K562 (cell line): ENCODE results near the gene CAV1. TPM values are rescaled to one million over a fixed set of nuclear protein-coding genes. Genes with fewer than 3 reads are reported as not detected.
A peak's percentile ranks its signal among the peaks of the same experiment; 100 is the strongest.

Experiments used
- CBFA2T2 ChIP-seq: fragments of 450-650 bp; conservative IDR thresholded peaks from 2 replicates; pipeline ENCODE4 v1.6.1; 2017; ENCODE audit warnings: mild to moderate bottlenecking
- CBFB ChIP-seq: sonication (generic); formaldehyde crosslinking; IDR thresholded peaks from 2 replicates; pipeline ENCODE4 v1.4.0; 2020; ENCODE audit warnings: mild to moderate bottlenecking, missing genetic modification reagents
- CCNT2 ChIP-seq: IDR thresholded peaks from 2 replicates; pipeline ENCODE4 v1.6.1; 2011; ENCODE audit warnings: borderline replicate concordance, low read depth, mild to moderate bottlenecking, moderate library complexity, mixed read lengths, low read length; ENCODE audit not compliant: insufficient read length; ENCODE audit errors: extremely low read depth
- CLOCK ChIP-seq: fragments of 250-450 bp; sonication (Bioruptor Pico); IDR thresholded peaks from 2 replicates; pipeline ENCODE4 v1.4.0; 2020; ENCODE audit warnings: mild to moderate bottlenecking, moderate library complexity, borderline replicate concordance
- ETV1 ChIP-seq: fragments of 450-650 bp; conservative IDR thresholded peaks from 2 replicates; pipeline ENCODE4 v1.6.1; 2016; ENCODE audit warnings: missing genetic modification characterization, control low read depth, low read depth, missing compliant biosample characterization
- HMGXB4 ChIP-seq: sonication (generic); formaldehyde crosslinking; IDR thresholded peaks from 2 replicates; pipeline ENCODE4 v1.8.1; 2023; ENCODE audit warnings: mild to moderate bottlenecking, missing genetic modification reagents
- HNRNPUL1 ChIP-seq: fragments of 200-400 bp; formaldehyde crosslinking; IDR thresholded peaks from 2 replicates; pipeline ENCODE4 v1.6.1; 2017; ENCODE audit warnings: low read length
- KAT8 ChIP-seq: fragments of 450-650 bp; IDR thresholded peaks from 2 replicates; pipeline ENCODE4 v1.6.1; 2016; ENCODE audit warnings: low read depth, mild to moderate bottlenecking
- NELFE ChIP-seq: IDR thresholded peaks from 2 replicates; pipeline ENCODE4 v1.6.1; 2011; ENCODE audit warnings: mild to moderate bottlenecking; ENCODE audit not compliant: insufficient read depth, insufficient read length
- POLR3A ChIP-seq: IDR thresholded peaks from 2 replicates; pipeline ENCODE4 v1.6.1; 2011; ENCODE audit warnings: borderline replicate concordance, mild to moderate bottlenecking, moderate library complexity; ENCODE audit not compliant: insufficient read length, insufficient read depth; ENCODE audit errors: extremely low read depth
- RAD51 ChIP-seq: fragments of 450-650 bp; IDR thresholded peaks from 2 replicates; pipeline ENCODE4 v1.7.1; 2016; ENCODE audit warnings: low read depth, mild to moderate bottlenecking, borderline replicate concordance
- SLC30A9 ChIP-seq: fragments of 250-450 bp; sonication (Bioruptor Pico); IDR thresholded peaks from 2 replicates; pipeline ENCODE4 v1.8.0; 2022; ENCODE audit warnings: mild to moderate bottlenecking, moderate library complexity
- SMAD4 ChIP-seq: fragments of 250-450 bp; sonication (Bioruptor Pico); conservative IDR thresholded peaks from 2 replicates; pipeline ENCODE4 v1.8.0; 2021; ENCODE audit warnings: inconsistent platforms, mild to moderate bottlenecking, moderate library complexity
- SNRNP70 ChIP-seq: fragments of 200-400 bp; formaldehyde crosslinking; optimal IDR thresholded peaks from 2 replicates; pipeline ENCODE3; 2017; ENCODE audit warnings: low read depth, low read length
- SRSF3 ChIP-seq: fragments of 200-400 bp; formaldehyde crosslinking; IDR thresholded peaks from 2 replicates; pipeline ENCODE4 v1.6.1; 2016; ENCODE audit warnings: mild to moderate bottlenecking, low read length, moderate library complexity; ENCODE audit not compliant: insufficient read depth
- TAF1 ChIP-seq: IDR thresholded peaks from 2 replicates; pipeline ENCODE4 v1.6.1; 2011; ENCODE audit warnings: mild to moderate bottlenecking, low read length, moderate library complexity; ENCODE audit not compliant: insufficient read depth, control insufficient read depth, severe bottlenecking; ENCODE audit errors: extremely low read depth
- TFAP4 ChIP-seq: sonication (generic); formaldehyde crosslinking; IDR thresholded peaks from 2 replicates; pipeline ENCODE4 v1.8.0; 2022; ENCODE audit warnings: missing genetic modification reagents, mild to moderate bottlenecking, moderate library complexity, borderline replicate concordance
- ZBTB49 ChIP-seq: sonication (generic); formaldehyde crosslinking; IDR thresholded peaks from 2 replicates; pipeline ENCODE4 v1.8.0; 2022; ENCODE audit warnings: missing genetic modification reagents, mild to moderate bottlenecking, borderline replicate concordance
- polyA plus RNA-seq, 8 experiments: library from polyadenylated mRNA; depleted of rRNA in 4 of 8; stranded (reverse) in 5 of 8; unstranded in 3 of 8; fragments of >200 nt; fragmentation: Nextera tagmentation in 2 of 8; fragmentation: Illumina TruSeq in 1 of 8; extraction: Ambion mirVana in 2 of 8; extraction: Trizol in 1 of 8; gene quantifications; 2 replicates each; pipeline versions ENCODE4 v1.2.1 to v1.2.3, GENCODE V29; 2011 to 2014; ENCODE audit warnings: inconsistent platforms in 1 of 8, missing spikeins in 1 of 8
- total RNA-seq, 7 experiments: library from RNA; depleted of rRNA in 6 of 7; stranded (reverse); fragments of >200 nt in 6 of 7; fragmentation: Illumina TruSeq in 2 of 7; extraction: Trizol in 2 of 7; gene quantifications; 2 replicates each; pipeline versions ENCODE4 v1.2.1 to v1.2.3, GENCODE V29; 2011 to 2021; ENCODE audit warnings: low replicate concordance in 1 of 7

Gene CAV1
- total and polyA plus RNA-seq, 9 of the 15 experiments (the other 6 are each of a cell fraction or from before 2014, with no cell fraction given) = 0.08 to 1.5 (median 0.63) TPM

- TF ChIP-seq TAF1 (no peak), SMAD4 (CRISPR knock-in tag) (0 out of 2 replicates have a peak, but pooled peaks have one; percentile 20), HNRNPUL1 (no peak), ZBTB49 (CRISPR knock-in tag) (0 out of 2 replicates have a peak, but pooled peaks have one; percentile 25), CBFB (peak; percentile 61; the same call in 1 of the 2 replicates), ETV1 (tag) (no peak), SNRNP70 (no peak), SLC30A9 (CRISPR knock-in tag) (no peak), KAT8 (no peak), CCNT2 (no peak), CLOCK (CRISPR knock-in tag) (no peak), POLR3A (no peak), RAD51 (no peak), NELFE (no peak), CBFA2T2 (no peak), SRSF3 (0 out of 2 replicates have a peak, but pooled peaks have one; percentile 64), TFAP4 (peak; percentile 73; the same call in 1 of the 2 replicates), HMGXB4 (no peak)
Measured at GRCh38 chr7:116500078-116500853, 24.6 kb upstream of the CAV1 start (continued).
